ENCODE measurements around the gene TMEM130.

The TMEM130 gene

DNA sequence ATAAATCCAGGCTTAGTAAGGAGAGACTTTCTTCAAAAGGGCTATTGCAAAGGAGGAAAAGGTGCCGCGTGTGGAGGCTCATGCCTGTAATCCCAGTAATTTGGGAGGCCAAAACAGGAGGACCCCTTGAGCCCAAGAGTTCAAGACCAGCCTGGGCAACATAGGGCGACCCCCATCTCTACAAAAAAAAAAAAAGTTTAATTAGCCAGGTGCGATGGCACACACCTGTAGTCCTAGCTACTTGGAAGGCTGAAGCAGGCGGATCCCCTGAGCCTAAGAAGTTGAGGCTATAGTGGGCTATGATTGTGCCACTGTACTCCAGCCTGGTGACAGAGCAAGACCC, 32.2 kb downstream of the TMEM130 start:
- Histone ChIP-seq H3K27ac (ENCODE audit: low read length) (no peak overlapping the region), H3K4me1 (ENCODE audit: low read length) (no peaks in the 10 kb centered on the region), H3K4me3 (ENCODE audit: low read length) (no peak overlapping the region), H3K9ac (ENCODE audit: low read length) (no peak overlapping the region), H3K27me3 (replicated peaks; ENCODE audit: insufficient read depth, low read length) (peaks cover 3% of the 10 kb centered on the region; the same call in 1 of the 2 replicates), H4K20me1 (ENCODE audit: insufficient read depth, low read length) (no peaks in the 10 kb centered on the region), H3K36me3 (replicated peaks; ENCODE audit: insufficient read depth, low read length) (no peaks in the 10 kb centered on the region), H3F3A (ENCODE audit: insufficient read depth, low read length) (no peaks in the 10 kb centered on the region), H3K9me3 (replicated peaks; ENCODE audit: insufficient read depth, low read length) (no peaks in the 10 kb centered on the region), H3K79me2 (ENCODE audit: low read length) (no peaks in the 10 kb centered on the region), H3K9me2 (replicated peaks; ENCODE audit: insufficient read depth, low read length) (no peaks in the 10 kb centered on the region), H3K4me2 (ENCODE audit: low read depth, low read length) (no peak overlapping the region), H2AFZ (ENCODE audit: low read length) (no peak overlapping the region)
- DNase-seq = no peak
- TF ChIP-seq, protein P1, sequence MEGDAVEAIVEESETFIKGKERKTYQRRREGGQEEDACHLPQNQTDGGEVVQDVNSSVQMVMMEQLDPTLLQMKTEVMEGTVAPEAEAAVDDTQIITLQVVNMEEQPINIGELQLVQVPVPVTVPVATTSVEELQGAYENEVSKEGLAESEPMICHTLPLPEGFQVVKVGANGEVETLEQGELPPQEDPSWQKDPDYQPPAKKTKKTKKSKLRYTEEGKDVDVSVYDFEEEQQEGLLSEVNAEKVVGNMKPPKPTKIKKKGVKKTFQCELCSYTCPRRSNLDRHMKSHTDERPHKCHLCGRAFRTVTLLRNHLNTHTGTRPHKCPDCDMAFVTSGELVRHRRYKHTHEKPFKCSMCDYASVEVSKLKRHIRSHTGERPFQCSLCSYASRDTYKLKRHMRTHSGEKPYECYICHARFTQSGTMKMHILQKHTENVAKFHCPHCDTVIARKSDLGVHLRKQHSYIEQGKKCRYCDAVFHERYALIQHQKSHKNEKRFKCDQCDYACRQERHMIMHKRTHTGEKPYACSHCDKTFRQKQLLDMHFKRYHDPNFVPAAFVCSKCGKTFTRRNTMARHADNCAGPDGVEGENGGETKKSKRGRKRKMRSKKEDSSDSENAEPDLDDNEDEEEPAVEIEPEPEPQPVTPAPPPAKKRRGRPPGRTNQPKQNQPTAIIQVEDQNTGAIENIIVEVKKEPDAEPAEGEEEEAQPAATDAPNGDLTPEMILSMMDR (IDR thresholded peaks at IDR 0.05; ENCODE audit: low read length) = no peak
- TF ChIP-seq EZH2 (optimal IDR thresholded peaks at IDR 0.05; ENCODE audit: low read depth, low read length) (no peak), EZH2phosphoT487 (IDR thresholded peaks at IDR 0.05; ENCODE audit: low read length) (no peak)

DNA sequence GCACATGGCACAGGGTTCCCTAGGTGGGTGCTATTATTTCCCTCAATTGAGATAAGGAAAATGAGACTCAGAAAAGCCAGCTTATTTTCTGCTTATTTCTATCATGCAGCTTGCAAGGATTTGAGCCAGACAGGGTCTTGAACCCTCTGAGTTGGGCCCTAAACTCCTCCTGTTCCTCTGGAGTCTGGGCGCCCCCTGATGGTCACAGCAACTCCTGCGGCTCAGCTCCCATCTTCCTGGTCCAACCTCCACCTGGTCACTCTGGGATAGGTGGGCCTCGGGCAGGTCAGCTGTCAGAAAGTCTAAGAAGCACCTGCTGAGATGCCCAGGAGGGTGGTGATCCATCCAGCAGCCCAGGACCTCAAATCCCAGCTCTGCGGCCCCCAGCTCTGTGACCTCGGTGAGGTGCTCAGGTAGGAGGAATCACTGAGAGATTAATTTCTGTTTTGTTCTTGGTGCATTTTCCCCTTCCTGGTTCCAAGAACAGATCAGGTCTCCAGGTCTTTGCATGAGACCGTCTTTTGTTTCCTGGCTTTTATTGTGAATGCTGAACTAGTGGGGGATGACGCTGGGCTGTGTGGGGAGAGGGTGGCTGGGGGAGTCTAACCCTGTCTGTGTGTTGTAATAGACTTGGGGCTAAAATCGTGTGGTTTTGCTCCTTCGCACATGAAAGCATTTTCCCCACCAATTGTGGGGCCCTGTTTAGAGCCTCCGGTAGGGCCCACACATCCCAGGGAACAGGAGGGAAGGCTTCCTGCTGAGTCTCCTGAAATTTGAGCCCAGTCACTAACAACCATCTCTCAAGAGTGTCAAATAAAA, 32.8 kb downstream of the TMEM130 start:
- no peaks in the 10 kb centered on the region for H3K9me3 ChIP-seq (replicated peaks; ENCODE audit: insufficient read depth, low read length)
- H3K36me3 ChIP-seq (replicated peaks; ENCODE audit: insufficient read depth, low read length) = no peaks in the 10 kb centered on the region
- no peaks in the 10 kb centered on the region for H3K79me2 ChIP-seq (ENCODE audit: low read length)
- no peaks in the 10 kb centered on the region for H3K9me2 ChIP-seq (replicated peaks; ENCODE audit: insufficient read depth, low read length)
- peaks cover 3% of the 10 kb centered on the region; the same call in 1 of the 2 replicates for H3K27me3 ChIP-seq (replicated peaks; ENCODE audit: insufficient read depth, low read length)
- no peak for TF ChIP-seq EZH2 (optimal IDR thresholded peaks at IDR 0.05; ENCODE audit: low read depth, low read length)
- TF ChIP-seq, protein P1 (IDR thresholded peaks at IDR 0.05; ENCODE audit: low read length) = peak; percentile 68
- TF ChIP-seq EZH2phosphoT487 (IDR thresholded peaks at IDR 0.05; ENCODE audit: low read length) = no peak
- no peaks in the 10 kb centered on the region for H3F3A ChIP-seq (ENCODE audit: insufficient read depth, low read length)
- H4K20me1 ChIP-seq (ENCODE audit: insufficient read depth, low read length) = no peaks in the 10 kb centered on the region
- H3K4me3 ChIP-seq (ENCODE audit: low read length) = no peak overlapping the region
- H3K4me2 ChIP-seq (ENCODE audit: low read depth, low read length) = no peak overlapping the region
- H3K4me1 ChIP-seq (ENCODE audit: low read length) = no peaks in the 10 kb centered on the region
- no peak overlapping the region for H2AFZ ChIP-seq (ENCODE audit: low read length)
- peak; percentile 28 for DNase-seq
- H3K9ac ChIP-seq (ENCODE audit: low read length) = no peak overlapping the region
- H3K27ac ChIP-seq (ENCODE audit: low read length) = no peak overlapping the region

DNA sequence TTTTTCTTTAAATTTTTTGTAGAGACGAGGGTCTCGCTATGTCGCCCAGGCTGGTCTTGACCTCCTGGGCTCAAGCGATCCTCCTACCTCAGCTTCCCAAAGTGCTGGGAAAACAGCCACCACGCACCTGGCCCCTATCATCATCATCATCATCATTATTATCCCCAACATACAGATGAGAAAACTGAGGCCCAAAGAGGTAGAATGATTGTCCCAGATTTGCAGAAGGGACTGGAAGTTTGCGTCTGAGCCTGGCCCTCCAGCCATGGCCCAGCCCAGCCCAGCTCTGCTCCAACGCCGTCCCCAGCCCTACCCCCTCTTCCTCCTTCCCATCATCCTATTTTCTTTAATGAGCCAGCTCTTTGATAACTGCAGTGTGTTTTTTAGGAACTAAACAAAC, 34.9 kb downstream of the TMEM130 start:
- no peaks in the 10 kb centered on the region for H3K27me3 ChIP-seq (replicated peaks; ENCODE audit: insufficient read depth, low read length)

More for the DNA sequence above, 34.9 kb downstream of the TMEM130 start:
- TF ChIP-seq, protein P1 (IDR thresholded peaks at IDR 0.05; ENCODE audit: low read length) = no peak
- TF ChIP-seq EZH2phosphoT487 (IDR thresholded peaks at IDR 0.05; ENCODE audit: low read length) (no peak), EZH2 (optimal IDR thresholded peaks at IDR 0.05; ENCODE audit: low read depth, low read length) (no peak)
- Histone ChIP-seq H3F3A (ENCODE audit: insufficient read depth, low read length) (no peaks in the 10 kb centered on the region), H3K4me1 (ENCODE audit: low read length) (no peaks in the 10 kb centered on the region), H3K4me3 (ENCODE audit: low read length) (no peak overlapping the region), H3K27ac (ENCODE audit: low read length) (no peak overlapping the region), H3K36me3 (replicated peaks; ENCODE audit: insufficient read depth, low read length) (no peaks in the 10 kb centered on the region), H3K4me2 (ENCODE audit: low read depth, low read length) (no peak overlapping the region), H3K9me2 (replicated peaks; ENCODE audit: insufficient read depth, low read length) (no peaks in the 10 kb centered on the region), H4K20me1 (ENCODE audit: insufficient read depth, low read length) (no peaks in the 10 kb centered on the region), H2AFZ (ENCODE audit: low read length) (no peak overlapping the region), H3K9ac (ENCODE audit: low read length) (no peak overlapping the region), H3K79me2 (ENCODE audit: low read length) (no peaks in the 10 kb centered on the region), H3K9me3 (replicated peaks; ENCODE audit: insufficient read depth, low read length) (no peaks in the 10 kb centered on the region)
- DNase-seq = no peak

Measured in MM.1S (cell line).